ENCODE results near the gene NT5M.

The NT5M gene

DNA sequence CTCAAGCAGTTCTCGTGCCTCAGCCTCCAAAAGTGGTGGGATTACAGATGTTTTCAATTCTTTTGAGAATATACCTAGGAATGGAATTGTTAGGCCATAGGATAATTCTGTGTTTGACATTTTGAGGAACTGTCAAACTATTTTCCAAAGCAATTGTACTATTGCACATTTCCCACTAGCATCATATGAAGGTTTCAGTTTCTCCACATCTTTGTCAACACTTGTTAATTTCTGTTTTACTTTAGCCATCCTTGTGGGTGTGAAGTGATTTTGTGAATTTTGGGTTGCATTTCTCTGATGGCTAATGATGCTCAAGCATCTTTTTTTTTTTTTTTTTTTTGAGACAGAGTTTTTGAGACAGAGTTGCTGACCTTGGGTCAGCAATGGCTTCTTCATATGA, 6.2 kb downstream of the NT5M start:
- Histone ChIP-seq H3K79me2 (no peaks in the 10 kb centered on the region), H3K9ac (no peak overlapping the region), H3K36me3 (ENCODE audit: control insufficient read depth, insufficient read depth, low read length) (no peaks in the 10 kb centered on the region), H3K4me1 (peaks cover 2% of the 10 kb centered on the region), H3K4me3 (ENCODE audit: low read depth, low read length) (no peak overlapping the region), H2AFZ (no peak overlapping the region), H3K27ac (no peak overlapping the region), H3K27me3 (ENCODE audit: control insufficient read depth, insufficient read depth, low read length) (no peaks in the 10 kb centered on the region), H3K9me3 (ENCODE audit: control insufficient read depth, low read length) (no peaks in the 10 kb centered on the region), H3K4me2 (ENCODE audit: low read length) (no peak overlapping the region)
- TF ChIP-seq, protein P1, sequence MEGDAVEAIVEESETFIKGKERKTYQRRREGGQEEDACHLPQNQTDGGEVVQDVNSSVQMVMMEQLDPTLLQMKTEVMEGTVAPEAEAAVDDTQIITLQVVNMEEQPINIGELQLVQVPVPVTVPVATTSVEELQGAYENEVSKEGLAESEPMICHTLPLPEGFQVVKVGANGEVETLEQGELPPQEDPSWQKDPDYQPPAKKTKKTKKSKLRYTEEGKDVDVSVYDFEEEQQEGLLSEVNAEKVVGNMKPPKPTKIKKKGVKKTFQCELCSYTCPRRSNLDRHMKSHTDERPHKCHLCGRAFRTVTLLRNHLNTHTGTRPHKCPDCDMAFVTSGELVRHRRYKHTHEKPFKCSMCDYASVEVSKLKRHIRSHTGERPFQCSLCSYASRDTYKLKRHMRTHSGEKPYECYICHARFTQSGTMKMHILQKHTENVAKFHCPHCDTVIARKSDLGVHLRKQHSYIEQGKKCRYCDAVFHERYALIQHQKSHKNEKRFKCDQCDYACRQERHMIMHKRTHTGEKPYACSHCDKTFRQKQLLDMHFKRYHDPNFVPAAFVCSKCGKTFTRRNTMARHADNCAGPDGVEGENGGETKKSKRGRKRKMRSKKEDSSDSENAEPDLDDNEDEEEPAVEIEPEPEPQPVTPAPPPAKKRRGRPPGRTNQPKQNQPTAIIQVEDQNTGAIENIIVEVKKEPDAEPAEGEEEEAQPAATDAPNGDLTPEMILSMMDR (IDR thresholded peaks at IDR 0.05): no peak

GRCh38 chr17:17313350-17313991, 10.3 kb downstream of the NT5M start:
- H3K4me2 ChIP-seq (ENCODE audit: low read length): no peak overlapping the region
- no peak overlapping the region for H3K4me3 ChIP-seq (ENCODE audit: low read depth, low read length)
- no peaks in the 10 kb centered on the region for H3K79me2 ChIP-seq
- no peak overlapping the region for H3K27ac ChIP-seq
- H3K36me3 ChIP-seq (ENCODE audit: control insufficient read depth, insufficient read depth, low read length): no peaks in the 10 kb centered on the region
- peak overlapping the region; percentile 55 for H2AFZ ChIP-seq
- TF ChIP-seq, protein P1 (IDR thresholded peaks at IDR 0.05): peak; percentile 52
- no peaks in the 10 kb centered on the region for H3K4me1 ChIP-seq
- no peaks in the 10 kb centered on the region for H3K27me3 ChIP-seq (ENCODE audit: control insufficient read depth, insufficient read depth, low read length)
- no peak overlapping the region for H3K9ac ChIP-seq
- no peaks in the 10 kb centered on the region for H3K9me3 ChIP-seq (ENCODE audit: control insufficient read depth, low read length)

DNA sequence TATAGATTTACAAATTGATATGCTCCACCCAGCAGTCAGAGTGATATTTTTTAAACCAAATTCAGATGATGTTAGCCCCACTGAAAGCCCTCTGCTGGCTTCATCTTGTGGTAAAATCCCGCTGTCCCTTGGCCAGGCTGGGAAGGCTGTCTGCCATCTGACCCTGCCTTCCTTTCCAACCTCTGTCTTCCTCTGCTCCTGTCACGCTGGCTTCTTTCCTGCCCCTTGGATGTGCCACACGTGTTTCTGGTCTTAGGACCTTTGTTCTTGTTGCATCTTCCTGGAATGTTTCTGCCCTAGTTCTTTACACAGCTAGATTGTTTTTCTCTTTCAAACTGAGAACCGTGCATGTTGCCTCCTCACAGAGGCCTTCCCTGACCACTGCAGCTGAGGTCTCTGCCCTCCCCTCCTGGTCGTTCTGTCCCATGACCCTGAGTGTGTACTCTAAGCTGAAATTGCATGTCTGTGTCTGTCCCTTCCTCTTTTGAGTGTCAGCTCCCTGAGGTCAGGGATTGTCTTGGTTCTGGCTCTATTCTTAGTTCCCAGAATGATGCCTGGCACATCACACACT, 11.4 kb downstream of the NT5M start:
- no peak overlapping the region for H3K9ac ChIP-seq
- H2AFZ ChIP-seq: no peak overlapping the region
- no peaks in the 10 kb centered on the region for H3K36me3 ChIP-seq (ENCODE audit: control insufficient read depth, insufficient read depth, low read length)
- H3K27ac ChIP-seq: no peak overlapping the region
- no peaks in the 10 kb centered on the region for H3K9me3 ChIP-seq (ENCODE audit: control insufficient read depth, low read length)
- no peaks in the 10 kb centered on the region for H3K27me3 ChIP-seq (ENCODE audit: control insufficient read depth, insufficient read depth, low read length)
- no peaks in the 10 kb centered on the region for H3K79me2 ChIP-seq
- no peaks in the 10 kb centered on the region for H3K4me1 ChIP-seq
- TF ChIP-seq, protein P1 (IDR thresholded peaks at IDR 0.05): no peak
- no peak overlapping the region for H3K4me3 ChIP-seq (ENCODE audit: low read depth, low read length)
- no peak overlapping the region for H3K4me2 ChIP-seq (ENCODE audit: low read length)

- Histone ChIP-seq H3K79me2 (no peaks in the 10 kb centered on the region), H3K4me3 (ENCODE audit: low read depth, low read length) (no peak overlapping the region), H3K4me2 (ENCODE audit: low read length) (no peak overlapping the region), H3K4me1 (no peaks in the 10 kb centered on the region), H3K27me3 (ENCODE audit: control insufficient read depth, insufficient read depth, low read length) (no peaks in the 10 kb centered on the region), H3K9me3 (ENCODE audit: control insufficient read depth, low read length) (no peaks in the 10 kb centered on the region), H3K9ac (no peak overlapping the region), H2AFZ (no peak overlapping the region), H3K36me3 (ENCODE audit: control insufficient read depth, insufficient read depth, low read length) (no peaks in the 10 kb centered on the region), H3K27ac (no peak overlapping the region)
- TF ChIP-seq, protein P1 (IDR thresholded peaks at IDR 0.05): no peak
Measured at GRCh38 chr17:17315142-17315821, 12.1 kb downstream of the NT5M start.

Data from parathyroid adenoma (tissue), 2 donors.